ENCODE measurements around the gene TXNDC9. TPM values are rescaled to one million over a fixed set of nuclear protein-coding genes. Genes with fewer than 3 reads are reported as not detected.

The TXNDC9 gene
- total and polyA plus RNA-seq, 2 of the 8 experiments (the other 6 are each of a cell fraction or from before 2014, with no cell fraction given) = 12.9 to 35.6 TPM

DNA sequence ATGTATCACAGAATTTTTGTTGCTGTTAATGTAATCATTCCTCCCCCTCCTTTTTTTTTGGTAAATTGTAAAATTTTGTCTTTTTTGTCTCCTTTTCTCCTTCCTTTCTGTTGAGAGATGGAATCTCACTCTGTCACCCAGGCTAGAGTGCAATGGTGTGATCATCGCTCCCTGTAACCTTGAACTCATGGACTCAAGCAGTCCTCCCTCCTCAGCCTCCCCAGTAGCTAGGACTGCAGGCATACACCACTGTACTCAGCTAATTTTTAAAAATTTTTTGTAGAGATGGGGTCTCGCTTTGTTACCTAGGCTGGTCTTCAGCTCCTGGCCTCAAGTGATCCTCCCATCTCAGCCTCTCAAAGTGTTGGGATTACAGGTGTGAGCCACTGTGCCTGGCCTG lies 6.4 kb upstream of the TXNDC9 start:
- Histone ChIP-seq H3K4me1 (replicated peaks in 1 of 4; ENCODE audit: control insufficient read depth in 3 of 4, insufficient read depth in 4 of 4, low read length in 3 of 4) (peaks cover 0 to 4% (median 0%) of the 10 kb centered on the region in 4 experiments; a peak in 1 of 7 replicates), H3K9me3 (ENCODE audit: insufficient read depth in 2 of 2, low read depth in 1 of 2, low read length in 1 of 2) (no peaks in the 10 kb centered on the region), H3K23ac (ENCODE audit: insufficient read length) (no peak overlapping the region), H3K4me3 (ENCODE audit: extremely low read depth in 1 of 4, insufficient read depth in 2 of 4, low read depth in 3 of 4, low read length in 4 of 4) (no peak overlapping the region), H2BK120ac (replicated peaks; ENCODE audit: low read depth, low read length) (no peak overlapping the region), H3K4ac (replicated peaks; ENCODE audit: insufficient read length, low read depth, low read length) (no peak overlapping the region), H3K36me3 (ENCODE audit: control insufficient read depth in 2 of 4, insufficient read depth in 4 of 4, low read length in 3 of 4) (no peaks in the 10 kb centered on the region), H2BK20ac (ENCODE audit: low read length) (no peak overlapping the region), H4K20me1 (replicated peaks in 1 of 2; ENCODE audit: control insufficient read depth in 1 of 2, insufficient read depth in 2 of 2, low read length in 2 of 2) (peaks cover 2 to 8% of the 10 kb centered on the region in 2 experiments), H2BK12ac (ENCODE audit: low read depth, low read length) (no peak overlapping the region), H3K79me2 (ENCODE audit: control insufficient read depth in 1 of 2, insufficient read depth in 2 of 2, low read length in 2 of 2) (peaks cover 37 to 98% of the 10 kb centered on the region in 2 experiments), H3K14ac (ENCODE audit: insufficient read length) (no peak overlapping the region), H4K5ac (ENCODE audit: insufficient read length, low read depth, low read length) (no peak overlapping the region), H3K27me3 (replicated peaks in 1 of 4; ENCODE audit: control insufficient read depth in 3 of 4, extremely low read depth in 1 of 4, insufficient read depth in 3 of 4, low read length in 3 of 4) (no peaks in the 10 kb centered on the region), H3K56ac (replicated peaks; ENCODE audit: insufficient read length, low read depth, low read length) (no peak overlapping the region), H2BK5ac (ENCODE audit: low read depth, low read length) (no peak overlapping the region), H4K91ac (replicated peaks; ENCODE audit: insufficient read length, low read length) (no peak overlapping the region), H4K8ac (ENCODE audit: extremely low read depth, insufficient read depth, low read length) (no peak overlapping the region), H3K27ac (ENCODE audit: low read depth, low read length) (no peak overlapping the region), H2AFZ (ENCODE audit: low read length) (no peak overlapping the region), H3K4me2 (ENCODE audit: insufficient read depth in 1 of 2, low read depth in 2 of 2, low read length in 2 of 2) (no peak overlapping the region), H3K9ac (replicated peaks in 1 of 4; ENCODE audit: extremely low read depth in 1 of 4, low read depth in 3 of 4, low read length in 3 of 4) (no peak overlapping the region), H3K23me2 (ENCODE audit: low read depth, low read length) (0 out of 2 replicates have a peak, but pooled peaks cover 4% of the 10 kb centered on the region), H3K79me1 (ENCODE audit: low read depth, low read length) (no peaks in the 10 kb centered on the region; the same call in 1 of the 2 replicates), H2BK15ac (ENCODE audit: low read length) (no peak overlapping the region), H3K18ac (ENCODE audit: extremely low read depth, low read length) (no peak overlapping the region), H2AK5ac (ENCODE audit: low read depth, low read length) (no peak overlapping the region)
- no peak for DNase-seq (ENCODE audit: low read depth in 1 of 2, low spot score in 2 of 2)
- FAIRE-seq = no peak
- WGBS, 2 experiments (ENCODE audit: extremely low coverage in 1 of 2, insufficient coverage in 1 of 2, insufficient read length in 1 of 2, insufficient replicate concordance in 2 of 2, low coverage in 1 of 2, low lambda C conversion rate in 2 of 2, missing lambda C conversion rate in 1 of 2) = 100% methylated on average over 2 of the region's 2 CpGs; no CpG with 5 or more reads in 1 of the 2 experiments
- CTCF ChIA-PET (ENCODE audit: partially characterized antibody) = no interaction called here
- POLR2A ChIA-PET (ENCODE audit: partially characterized antibody) = no interaction called here
- no peak for TF ChIP-seq BRCA1 (IDR thresholded peaks at IDR 0.05; ENCODE audit: low read depth, low read length)
- TF ChIP-seq EGR1 (IDR thresholded peaks at IDR 0.05; ENCODE audit: borderline replicate concordance, low read depth, low read length) = no peak
- no peak for TF ChIP-seq MAFK (IDR thresholded peaks at IDR 0.05; ENCODE audit: low read depth, low read length)
- TF ChIP-seq BACH1 (IDR thresholded peaks at IDR 0.05; ENCODE audit: low read length) = no peak
- TF ChIP-seq FOSL1 (IDR thresholded peaks at IDR 0.05; ENCODE audit: insufficient read depth, low read depth, low read length) = no peak
- TF ChIP-seq SP4 (IDR thresholded peaks at IDR 0.05; ENCODE audit: low read length) = no peak
- no peak for TF ChIP-seq ZNF274 (IDR thresholded peaks at IDR 0.05; ENCODE audit: borderline replicate concordance, extremely low read depth, low read length)
- TF ChIP-seq CBX8 (IDR thresholded peaks at IDR 0.05; ENCODE audit: borderline replicate concordance, low read depth, low read length) = no peak
- TF ChIP-seq JUN (IDR thresholded peaks at IDR 0.05; ENCODE audit: low read depth, low read length) = no peak
- no peak for TF ChIP-seq NANOG (IDR thresholded peaks at IDR 0.05; ENCODE audit: insufficient read depth, low read depth, low read length, poor library complexity, severe bottlenecking)
- TF ChIP-seq RXRA (IDR thresholded peaks at IDR 0.05; ENCODE audit: insufficient read depth, low read depth, low read length) = no peak
- TF ChIP-seq CEBPB (IDR thresholded peaks at IDR 0.05; ENCODE audit: low read depth, low read length) = no peak
- TF ChIP-seq NRF1 (IDR thresholded peaks at IDR 0.05; ENCODE audit: low read depth, low read length) = no peak
- no peak for TF ChIP-seq HDAC2 (IDR thresholded peaks at IDR 0.05; ENCODE audit: borderline replicate concordance in 1 of 2, low read depth in 2 of 2, low read length in 2 of 2)
- TF ChIP-seq RAD21 (IDR thresholded peaks at IDR 0.05 in 1 of 2, conservative IDR thresholded peaks at IDR 0.05 in 1 of 2; ENCODE audit: low read depth in 2 of 2, low read length in 2 of 2) = no peak
